Chondrocyte (in vitro differentiated cells): ENCODE measurements around the gene SLC10A7. TPM values are rescaled to one million over a fixed set of nuclear protein-coding genes. Genes with fewer than 3 reads are reported as not detected.

Source experiments
- DNase-seq: peaks from one replicate; pipeline ENCODE4 v3.0.0; 2021; ENCODE audit warnings: mixed read lengths, low spot score
- H3K27ac Mint-ChIP-seq: one replicate; pipeline ENCODE4 v1.8.0; 2021; ENCODE audit warnings: mild to moderate bottlenecking, moderate library complexity, mixed read lengths; ENCODE audit not compliant: unreplicated experiment
- H3K27me3 Mint-ChIP-seq: 2 replicates; pipeline ENCODE4 v1.8.0; 2021; ENCODE audit warnings: low read depth, mixed read lengths
- H3K36me3 Mint-ChIP-seq: 2 replicates; pipeline ENCODE4 v1.8.0; 2021; ENCODE audit warnings: low read depth, mixed read lengths
- H3K4me1 Mint-ChIP-seq: 2 replicates; pipeline ENCODE4 v1.8.0; 2021; ENCODE audit warnings: low read depth, mild to moderate bottlenecking, mixed read lengths
- H3K4me3 Mint-ChIP-seq: one replicate; pipeline ENCODE4 v1.8.0; 2021; ENCODE audit warnings: mild to moderate bottlenecking, moderate library complexity, mixed read lengths; ENCODE audit not compliant: unreplicated experiment
- H3K9me3 Mint-ChIP-seq: 2 replicates; pipeline ENCODE4 v1.8.0; 2021; ENCODE audit warnings: low read depth, mixed read lengths
- total RNA-seq: library from RNA; stranded (reverse); gene quantifications from 3 replicates; pipeline ENCODE4 v1.2.1, GENCODE V29; 2021
- TF ChIP-seq, protein P1 (sequence below): fragments of 200-600 bp; sonication (generic); IDR thresholded peaks from 2 replicates; pipeline ENCODE4 v1.5.0; 2021; ENCODE audit warnings: antibody characterized with exemption, mild to moderate bottlenecking, moderate library complexity

Gene SLC10A7
- total RNA-seq, 1 donor from 2014 or later = 7.6 TPM

DNA sequence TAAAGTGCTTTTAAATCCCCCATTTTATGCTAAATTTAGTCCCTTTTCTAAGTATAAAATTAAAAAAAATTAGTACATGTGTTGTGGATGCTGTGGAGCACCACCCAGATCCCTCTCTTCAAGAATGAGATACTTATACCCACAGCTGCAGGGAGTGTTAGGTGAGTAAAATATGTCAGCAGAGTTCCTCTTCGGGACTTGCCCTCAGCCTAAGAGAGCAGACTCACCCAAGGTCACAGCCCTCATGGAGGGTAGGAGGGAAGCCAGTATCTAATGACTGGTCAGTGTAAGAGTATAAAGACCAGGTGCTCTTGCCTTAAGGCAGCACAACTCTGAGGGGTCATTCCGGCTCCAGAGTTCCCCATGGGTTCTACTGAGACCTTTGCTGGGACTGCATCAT is 218.9 kb downstream of the SLC10A7 start:
- Mint-ChIP-seq H3K4me1 (no peaks in the 10 kb centered on the region), H3K27me3 (no peaks in the 10 kb centered on the region), H3K9me3 (no peaks in the 10 kb centered on the region), H3K36me3 (peaks cover 9% of the 10 kb centered on the region), H3K27ac (no peak overlapping the region), H3K4me3 (no peak overlapping the region)
- TF ChIP-seq, protein P1, sequence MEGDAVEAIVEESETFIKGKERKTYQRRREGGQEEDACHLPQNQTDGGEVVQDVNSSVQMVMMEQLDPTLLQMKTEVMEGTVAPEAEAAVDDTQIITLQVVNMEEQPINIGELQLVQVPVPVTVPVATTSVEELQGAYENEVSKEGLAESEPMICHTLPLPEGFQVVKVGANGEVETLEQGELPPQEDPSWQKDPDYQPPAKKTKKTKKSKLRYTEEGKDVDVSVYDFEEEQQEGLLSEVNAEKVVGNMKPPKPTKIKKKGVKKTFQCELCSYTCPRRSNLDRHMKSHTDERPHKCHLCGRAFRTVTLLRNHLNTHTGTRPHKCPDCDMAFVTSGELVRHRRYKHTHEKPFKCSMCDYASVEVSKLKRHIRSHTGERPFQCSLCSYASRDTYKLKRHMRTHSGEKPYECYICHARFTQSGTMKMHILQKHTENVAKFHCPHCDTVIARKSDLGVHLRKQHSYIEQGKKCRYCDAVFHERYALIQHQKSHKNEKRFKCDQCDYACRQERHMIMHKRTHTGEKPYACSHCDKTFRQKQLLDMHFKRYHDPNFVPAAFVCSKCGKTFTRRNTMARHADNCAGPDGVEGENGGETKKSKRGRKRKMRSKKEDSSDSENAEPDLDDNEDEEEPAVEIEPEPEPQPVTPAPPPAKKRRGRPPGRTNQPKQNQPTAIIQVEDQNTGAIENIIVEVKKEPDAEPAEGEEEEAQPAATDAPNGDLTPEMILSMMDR = no peak
- DNase-seq = no peak

DNA sequence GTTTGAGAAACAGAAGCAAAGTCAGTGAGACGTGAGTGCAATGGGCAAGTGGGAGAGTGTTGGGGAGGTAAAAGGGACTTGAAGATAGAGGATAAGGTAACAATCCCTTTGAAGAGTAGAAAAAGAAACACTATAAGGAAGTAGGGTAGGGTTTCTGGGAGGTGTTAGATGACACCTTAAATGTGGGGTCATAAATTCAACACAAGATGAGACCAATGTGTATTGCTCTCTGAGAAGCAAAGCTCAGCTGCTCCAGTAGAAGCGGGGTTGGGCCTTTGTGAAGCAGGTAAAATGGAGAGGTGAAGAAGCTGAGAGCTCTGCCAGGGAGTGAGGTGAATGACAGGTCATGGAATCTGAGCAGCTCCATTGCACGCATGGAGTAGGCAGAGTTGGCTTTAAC is 222.1 kb downstream of the SLC10A7 start:
- no peak for DNase-seq
- Mint-ChIP-seq H3K4me3 (no peak overlapping the region), H3K4me1 (no peaks in the 10 kb centered on the region), H3K27me3 (no peaks in the 10 kb centered on the region), H3K27ac (no peak overlapping the region), H3K9me3 (no peaks in the 10 kb centered on the region), H3K36me3 (peaks cover 7% of the 10 kb centered on the region)
- TF ChIP-seq, protein P1 = no peak

DNA sequence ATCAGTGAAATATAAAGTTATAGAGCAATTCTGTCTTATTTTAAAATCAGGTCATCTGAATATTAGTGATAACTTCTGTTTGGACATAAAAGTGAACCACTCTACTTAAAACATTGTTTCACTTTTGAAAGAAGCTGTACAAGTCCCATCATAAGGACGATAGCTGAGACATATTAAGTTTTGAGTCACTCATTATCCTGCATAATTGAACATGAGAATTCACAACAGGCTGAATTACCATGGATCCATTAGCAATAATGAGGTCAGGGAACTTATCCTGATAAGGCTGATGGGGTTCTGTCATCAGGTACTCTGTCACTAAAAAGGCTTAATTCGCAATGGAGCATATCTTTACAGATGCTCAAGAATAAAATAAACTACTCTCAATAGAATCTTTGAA is 227.0 kb downstream of the SLC10A7 start:
- no peak overlapping the region for H3K4me3 Mint-ChIP-seq
- TF ChIP-seq, protein P1 = no peak
- no peaks in the 10 kb centered on the region for H3K27me3 Mint-ChIP-seq
- H3K36me3 Mint-ChIP-seq = peaks cover 9% of the 10 kb centered on the region
- no peak for DNase-seq
- H3K27ac Mint-ChIP-seq = no peak overlapping the region
- no peaks in the 10 kb centered on the region for H3K4me1 Mint-ChIP-seq
- H3K9me3 Mint-ChIP-seq = no peaks in the 10 kb centered on the region

DNA sequence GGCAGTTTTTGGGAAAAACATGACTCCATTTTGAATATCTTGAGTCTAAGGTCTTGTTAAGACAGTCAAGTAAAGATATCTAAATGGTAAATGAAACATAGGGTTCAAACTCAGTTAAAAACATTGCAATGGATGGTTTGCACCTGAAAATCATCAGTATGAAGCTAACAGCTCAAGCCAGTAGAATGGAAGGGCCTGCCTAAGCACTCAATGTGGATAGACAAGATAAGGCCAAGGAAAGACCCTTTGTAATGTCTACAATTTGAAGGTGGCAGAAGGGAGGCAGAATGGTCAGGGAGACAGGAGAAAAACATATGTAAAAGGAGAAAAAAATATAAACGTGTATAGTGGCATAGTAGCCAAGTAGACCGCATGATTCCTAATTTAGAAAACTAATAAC is 229.2 kb downstream of the SLC10A7 start:
- Mint-ChIP-seq H3K9me3 (no peaks in the 10 kb centered on the region), H3K27ac (no peak overlapping the region), H3K36me3 (peaks cover 6% of the 10 kb centered on the region), H3K27me3 (no peaks in the 10 kb centered on the region), H3K4me3 (no peak overlapping the region), H3K4me1 (no peaks in the 10 kb centered on the region)
- no peak for DNase-seq
- TF ChIP-seq, protein P1 = no peak

DNA sequence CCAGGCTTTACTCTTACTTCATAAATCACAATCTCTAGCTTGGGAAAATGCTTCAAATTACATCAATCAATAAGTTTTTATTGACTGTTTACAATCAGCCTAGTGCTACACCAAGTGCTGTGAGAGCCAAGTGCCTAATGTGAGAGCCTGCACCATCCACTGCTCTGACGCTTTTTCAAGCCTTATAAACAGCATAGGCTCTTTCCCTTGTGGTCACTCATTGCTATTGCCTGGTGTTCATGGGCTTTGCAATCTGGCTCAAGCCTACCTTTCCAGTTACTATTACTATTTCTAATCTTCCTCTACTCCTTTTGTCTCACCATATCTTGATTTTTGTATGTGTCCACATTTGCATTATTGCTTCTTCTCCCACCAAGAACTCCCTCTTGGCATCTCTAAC is 230.4 kb downstream of the SLC10A7 start:
- no peak overlapping the region for H3K4me3 Mint-ChIP-seq
- H3K4me1 Mint-ChIP-seq = no peaks in the 10 kb centered on the region
- H3K27me3 Mint-ChIP-seq = no peaks in the 10 kb centered on the region

More for the DNA sequence above, 230.4 kb downstream of the SLC10A7 start:
- no peak overlapping the region for H3K27ac Mint-ChIP-seq
- H3K9me3 Mint-ChIP-seq = no peaks in the 10 kb centered on the region
- TF ChIP-seq, protein P1 = peak; percentile 8
- peaks cover 6% of the 10 kb centered on the region for H3K36me3 Mint-ChIP-seq
- no peak for DNase-seq
